Measurements from ENCODE around the gene SUOX. TPM values are rescaled to one million over a fixed set of nuclear protein-coding genes. Genes with fewer than 3 reads are reported as not detected.
"Not testable (repeated sequence)": the region's sequence is repeated elsewhere in the genome, so short reads cannot be mapped to it uniquely, and the experiment has no call there.

Gene SUOX
- total and polyA plus RNA-seq, 9 donors, result 13.1 to 19.3 (median 15.1) TPM

- H3K27ac ChIP-seq (ENCODE audit: low read length), result no peak overlapping the region
- no peak for DNase-seq
- H3K27me3 ChIP-seq (ENCODE audit: control insufficient read depth, insufficient read depth, low read length), result no peaks in the 10 kb centered on the region
- H3K9me3 ChIP-seq (replicated peaks; ENCODE audit: control insufficient read depth, low read depth, low read length), result no peaks in the 10 kb centered on the region
- WGBS (ENCODE audit: insufficient coverage), result no CpG with 5 or more reads among the region's 4 CpGs
- H3K4me3 ChIP-seq (ENCODE audit: low read length), result no peak overlapping the region
- peaks cover 24% of the 10 kb centered on the region for H3K4me1 ChIP-seq (ENCODE audit: control insufficient read depth, insufficient read depth, low read length)
- peaks cover 20% of the 10 kb centered on the region for H3K36me3 ChIP-seq (ENCODE audit: control insufficient read depth, insufficient read depth, low read length)
Measured at GRCh38 chr12:55969356-55969755, 27.7 kb upstream of the SUOX start.

GRCh38 chr12:55970775-55971174, 26.3 kb upstream of the SUOX start:
- Histone ChIP-seq H3K9me3 (replicated peaks; ENCODE audit: control insufficient read depth, low read depth, low read length) (no peaks in the 10 kb centered on the region), H3K4me1 (ENCODE audit: control insufficient read depth, insufficient read depth, low read length) (peaks cover 29% of the 10 kb centered on the region), H3K36me3 (ENCODE audit: control insufficient read depth, insufficient read depth, low read length) (peaks cover 20% of the 10 kb centered on the region), H3K4me3 (ENCODE audit: low read length) (no peak overlapping the region), H3K27ac (ENCODE audit: low read length) (no peak overlapping the region), H3K27me3 (ENCODE audit: control insufficient read depth, insufficient read depth, low read length) (no peaks in the 10 kb centered on the region)
- WGBS (ENCODE audit: insufficient coverage), result 88% methylated on average over 3 of the region's 7 CpGs
- DNase-seq, result no peak

- Histone ChIP-seq H3K27ac (ENCODE audit: low read length) (peak overlapping the region; percentile 98), H3K27me3 (ENCODE audit: control insufficient read depth, insufficient read depth, low read length) (no peaks in the 10 kb centered on the region), H3K4me3 (ENCODE audit: low read length) (no peak overlapping the region), H3K9me3 (replicated peaks; ENCODE audit: control insufficient read depth, low read depth, low read length) (no peaks in the 10 kb centered on the region), H3K4me1 (ENCODE audit: control insufficient read depth, insufficient read depth, low read length) (peaks cover 21% of the 10 kb centered on the region), H3K36me3 (ENCODE audit: control insufficient read depth, insufficient read depth, low read length) (peaks cover 30% of the 10 kb centered on the region)
- no peak for DNase-seq
- WGBS (ENCODE audit: insufficient coverage), result 60% methylated on average over 1 of the region's 3 CpGs
Measured at GRCh38 chr12:55972042-55972441, 25.0 kb upstream of the SUOX start.

GRCh38 chr12:55972456-55972855, 24.6 kb upstream of the SUOX start:
- no CpG with 5 or more reads among the region's 1 CpG for WGBS (ENCODE audit: insufficient coverage)
- H3K4me3 ChIP-seq (ENCODE audit: low read length), result peak overlapping the region; percentile 64
- H3K27ac ChIP-seq (ENCODE audit: low read length), result peak overlapping the region; percentile 98
- H3K36me3 ChIP-seq (ENCODE audit: control insufficient read depth, insufficient read depth, low read length), result peaks cover 31% of the 10 kb centered on the region
- no peaks in the 10 kb centered on the region for H3K27me3 ChIP-seq (ENCODE audit: control insufficient read depth, insufficient read depth, low read length)
- DNase-seq, result no peak
- H3K9me3 ChIP-seq (replicated peaks; ENCODE audit: control insufficient read depth, low read depth, low read length), result no peaks in the 10 kb centered on the region
- H3K4me1 ChIP-seq (ENCODE audit: control insufficient read depth, insufficient read depth, low read length), result peaks cover 17% of the 10 kb centered on the region

GRCh38 chr12:55972911-55973598, 24.0 kb upstream of the SUOX start:
- H3K9me3 ChIP-seq (replicated peaks; ENCODE audit: control insufficient read depth, low read depth, low read length), result no peaks in the 10 kb centered on the region
- H3K36me3 ChIP-seq (ENCODE audit: control insufficient read depth, insufficient read depth, low read length), result peaks cover 34% of the 10 kb centered on the region
- DNase-seq, result no peak
- no peaks in the 10 kb centered on the region for H3K27me3 ChIP-seq (ENCODE audit: control insufficient read depth, insufficient read depth, low read length)
- peaks cover 13% of the 10 kb centered on the region for H3K4me1 ChIP-seq (ENCODE audit: control insufficient read depth, insufficient read depth, low read length)
- WGBS (ENCODE audit: insufficient coverage), result under 1% methylated on average over 16 of the region's 18 CpGs
- H3K4me3 ChIP-seq (ENCODE audit: low read length), result peak overlapping the region; percentile 64
- peak overlapping the region; percentile 98 for H3K27ac ChIP-seq (ENCODE audit: low read length)

GRCh38 chr12:55973599-55974307, 23.3 kb upstream of the SUOX start, which contains the start of gene RAB5B:
TSS of gene RAB5B (plus strand) at chr12:55974078. CDS start at chr12:55986961, 12,883 bp downstream.
- Histone ChIP-seq H3K27ac (ENCODE audit: low read length) (peak within 1 kb of the TSS; percentile 98), H3K4me3 (ENCODE audit: low read length) (peak within 1 kb of the TSS; percentile 78), H3K9me3 (replicated peaks; ENCODE audit: control insufficient read depth, low read depth, low read length) (no peaks in the 10 kb centered on the region), H3K27me3 (ENCODE audit: control insufficient read depth, insufficient read depth, low read length) (no peaks in the 10 kb centered on the region), H3K4me1 (ENCODE audit: control insufficient read depth, insufficient read depth, low read length) (peaks cover 13% of the 10 kb centered on the region), H3K36me3 (ENCODE audit: control insufficient read depth, insufficient read depth, low read length) (peaks cover 33% of the 10 kb centered on the region)
- 0% methylated on average over 27 of the region's 39 CpGs for WGBS (ENCODE audit: insufficient coverage)
- DNase-seq, result peak; percentile 100

GRCh38 chr12:55974308-55974730, 22.8 kb upstream of the SUOX start:
- H3K9me3 ChIP-seq (replicated peaks; ENCODE audit: control insufficient read depth, low read depth, low read length), result no peaks in the 10 kb centered on the region
- peaks cover 35% of the 10 kb centered on the region for H3K36me3 ChIP-seq (ENCODE audit: control insufficient read depth, insufficient read depth, low read length)
- H3K4me3 ChIP-seq (ENCODE audit: low read length), result peak overlapping the region; percentile 78
- DNase-seq, result peak; percentile 69
- no peaks in the 10 kb centered on the region for H3K27me3 ChIP-seq (ENCODE audit: control insufficient read depth, insufficient read depth, low read length)
- H3K4me1 ChIP-seq (ENCODE audit: control insufficient read depth, insufficient read depth, low read length), result peaks cover 13% of the 10 kb centered on the region
- H3K27ac ChIP-seq (ENCODE audit: low read length), result peak overlapping the region; percentile 92
- WGBS (ENCODE audit: insufficient coverage), result 0% methylated on average over 14 of the region's 15 CpGs

GRCh38 chr12:55978393-55978792, 18.7 kb upstream of the SUOX start:
- H3K36me3 ChIP-seq (ENCODE audit: control insufficient read depth, insufficient read depth, low read length), result peaks cover 37% of the 10 kb centered on the region
- no peak overlapping the region for H3K27ac ChIP-seq (ENCODE audit: low read length)
- no peaks in the 10 kb centered on the region for H3K27me3 ChIP-seq (ENCODE audit: control insufficient read depth, insufficient read depth, low read length)
- 94% methylated on average over 7 of the region's 7 CpGs for WGBS (ENCODE audit: insufficient coverage)
- no peak for DNase-seq
- H3K4me1 ChIP-seq (ENCODE audit: control insufficient read depth, insufficient read depth, low read length), result peaks cover 7% of the 10 kb centered on the region
- no peaks in the 10 kb centered on the region for H3K9me3 ChIP-seq (replicated peaks; ENCODE audit: control insufficient read depth, low read depth, low read length)
- no peak overlapping the region for H3K4me3 ChIP-seq (ENCODE audit: low read length)

GRCh38 chr12:55979069-55979468, 18.0 kb upstream of the SUOX start:
- H3K27ac ChIP-seq (ENCODE audit: low read length), result no peak overlapping the region
- H3K27me3 ChIP-seq (ENCODE audit: control insufficient read depth, insufficient read depth, low read length), result no peaks in the 10 kb centered on the region
- DNase-seq, result no peak
- no peak overlapping the region for H3K4me3 ChIP-seq (ENCODE audit: low read length)
- WGBS (ENCODE audit: insufficient coverage), result no CpG with 5 or more reads among the region's 3 CpGs
- H3K36me3 ChIP-seq (ENCODE audit: control insufficient read depth, insufficient read depth, low read length), result peaks cover 44% of the 10 kb centered on the region
- no peaks in the 10 kb centered on the region for H3K9me3 ChIP-seq (replicated peaks; ENCODE audit: control insufficient read depth, low read depth, low read length)
- H3K4me1 ChIP-seq (ENCODE audit: control insufficient read depth, insufficient read depth, low read length), result peaks cover 7% of the 10 kb centered on the region

- H3K4me3 ChIP-seq (ENCODE audit: low read length); DNase-seq; H3K27ac ChIP-seq (ENCODE audit: low read length); H3K4me1 ChIP-seq (ENCODE audit: control insufficient read depth, insufficient read depth, low read length); H3K9me3 ChIP-seq (replicated peaks; ENCODE audit: control insufficient read depth, low read depth, low read length); H3K27me3 ChIP-seq (ENCODE audit: control insufficient read depth, insufficient read depth, low read length): not testable (repeated sequence)
- peaks cover 49% of the 10 kb centered on the region for H3K36me3 ChIP-seq (ENCODE audit: control insufficient read depth, insufficient read depth, low read length)
- WGBS (ENCODE audit: insufficient coverage), result no CpG with 5 or more reads among the region's 5 CpGs
Measured at GRCh38 chr12:55981882-55982281, 15.2 kb upstream of the SUOX start.

Measured in muscle of leg (tissue), 11 donors.